SH-SY5Y (cell line): ENCODE results near the gene VAPB.

Source experiments
- GATA2 ChIP-seq: IDR thresholded peaks from 2 replicates; pipeline ENCODE4 v1.6.1; 2011; ENCODE audit warnings: mild to moderate bottlenecking, low read depth, low read length
- GATA3 ChIP-seq: IDR thresholded peaks from 2 replicates; pipeline ENCODE4 v1.6.1; 2011; ENCODE audit warnings: low read depth, mild to moderate bottlenecking, low read length, moderate library complexity

DNA sequence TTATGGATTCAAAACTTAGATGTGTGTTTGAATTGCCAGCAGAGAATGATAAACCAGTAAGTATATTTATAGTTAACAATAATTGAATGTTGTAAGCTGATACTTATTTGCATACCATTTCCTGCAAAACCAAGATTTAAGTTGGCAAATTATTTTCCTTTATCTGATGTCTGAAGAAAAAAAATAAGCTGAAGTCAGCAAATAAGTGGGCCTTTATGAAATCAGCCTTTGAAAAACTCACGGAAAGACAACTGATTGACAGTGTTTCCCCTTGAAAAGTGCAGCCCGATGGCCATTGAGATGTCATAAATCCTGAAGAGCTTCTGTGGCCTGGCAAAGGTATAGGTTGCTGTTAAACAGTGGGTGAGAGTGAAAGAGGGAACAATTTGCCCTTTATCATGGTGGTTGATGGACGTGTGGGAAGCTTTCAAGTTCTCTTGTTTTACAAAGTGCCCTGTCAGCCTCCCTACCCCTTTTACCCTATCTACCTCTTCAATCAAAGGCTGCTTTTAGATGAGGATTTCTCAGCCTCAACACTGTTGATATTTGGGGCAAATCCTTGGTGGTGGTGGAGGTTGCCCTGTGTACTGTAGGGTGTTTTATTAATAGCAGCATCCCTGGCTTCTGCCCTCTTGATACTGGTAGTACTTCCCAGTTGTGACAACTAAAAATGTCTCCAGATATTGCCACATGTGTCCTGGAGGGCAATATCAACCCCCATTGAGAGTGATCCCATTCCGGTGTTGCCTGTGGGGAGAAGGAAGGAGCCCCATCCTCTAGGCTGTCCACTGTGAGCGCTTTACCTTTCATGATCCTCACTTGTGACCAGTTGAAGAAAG is 50.2 kb downstream of the VAPB start:
- no peak for TF ChIP-seq GATA2
- TF ChIP-seq GATA3: no peak
